H1 (cell line): Measurements from ENCODE around the gene RWDD4. TPM values are rescaled to one million over a fixed set of nuclear protein-coding genes. Genes with fewer than 3 reads are reported as not detected.

Experiments used
- CTCF ChIA-PET: fragments of 300-600 bp; sonication (Branson Sonifier 250); formaldehyde crosslinking; loops from one replicate; lab custom pipeline; 2021; ENCODE audit not compliant: partially characterized antibody; lab: Charles Lee
- POLR2A ChIA-PET: fragments of 300-600 bp; sonication (Branson Sonifier 250); formaldehyde crosslinking; loops from one replicate; lab custom pipeline; 2021; ENCODE audit warnings: inconsistent platforms; ENCODE audit not compliant: partially characterized antibody; lab: Charles Lee
- DNase-seq, 2 experiments: peaks; one replicate each; pipeline versions ENCODE4 v3.0.0 to v3.0.0-alpha.2; 2010 to 2022; ENCODE audit warnings: low spot score in 2 of 2, low read depth in 1 of 2, mixed read lengths in 1 of 2
- FAIRE-seq: peaks from 2 replicates; lab custom pipeline; 2011; peaks lifted over from hg19 to GRCh38; lab: Jason Lieb, UNC
- H2AFZ ChIP-seq: 2 replicates; pipeline ENCODE4 v1.8.1; 2012; ENCODE audit warnings: low read length, inconsistent platforms
- H2AK5ac ChIP-seq: 2 replicates; pipeline ENCODE4 v1.6.1; 2013; ENCODE audit warnings: low read depth, low read length
- H2BK120ac ChIP-seq: replicated peaks from 2 replicates; pipeline ENCODE3; 2013; ENCODE audit warnings: low read depth, low read length, inconsistent platforms
- H2BK12ac ChIP-seq: 2 replicates; pipeline ENCODE4 v1.6.1; 2013; ENCODE audit warnings: low read depth, low read length
- H2BK15ac ChIP-seq: 2 replicates; pipeline ENCODE4 v1.6.1; 2013; ENCODE audit warnings: low read length
- H2BK20ac ChIP-seq: 2 replicates; pipeline ENCODE4 v1.6.1; 2013; ENCODE audit warnings: low read length
- H2BK5ac ChIP-seq: 2 replicates; pipeline ENCODE4 v1.6.1; 2013; ENCODE audit warnings: low read depth, low read length
- H3K14ac ChIP-seq: 2 replicates; pipeline ENCODE4 v1.6.1; 2013; ENCODE audit warnings: inconsistent platforms; ENCODE audit not compliant: insufficient read length
- H3K18ac ChIP-seq: 2 replicates; pipeline ENCODE4 v1.6.1; 2013; ENCODE audit warnings: low read length; ENCODE audit errors: extremely low read depth
- H3K23ac ChIP-seq: 2 replicates; pipeline ENCODE4 v1.6.1; 2013; ENCODE audit warnings: inconsistent platforms; ENCODE audit not compliant: insufficient read length
- H3K23me2 ChIP-seq: 2 replicates; pipeline ENCODE4 v1.6.1; 2013; ENCODE audit warnings: low read depth, low read length
- H3K27ac ChIP-seq: 2 replicates; pipeline ENCODE4 v1.6.1; 2011; ENCODE audit warnings: low read depth, low read length, inconsistent platforms
- H3K27me3 ChIP-seq, 4 experiments: replicated peaks in 1 of 4; 1 replicate in 1 of 4; 2 replicates in 3 of 4; pipeline versions ENCODE4 v1.6.1 to v1.8.1; 2011 to 2013; ENCODE audit warnings: low read length in 3 of 4, mild to moderate bottlenecking in 3 of 4, inconsistent platforms in 2 of 4, mixed read lengths in 2 of 4, moderate library complexity in 1 of 4; ENCODE audit not compliant: control insufficient read depth in 3 of 4, insufficient read depth in 3 of 4; ENCODE audit errors: extremely low read depth in 1 of 4
- H3K36me3 ChIP-seq, 4 experiments: 2 replicates each; pipeline versions ENCODE4 v1.6.1 to v1.8.1; 2011 to 2013; ENCODE audit warnings: mild to moderate bottlenecking in 4 of 4, low read length in 3 of 4, moderate library complexity in 2 of 4, control low read depth in 1 of 4, inconsistent platforms in 1 of 4; ENCODE audit not compliant: insufficient read depth in 4 of 4, control insufficient read depth in 2 of 4
- H3K4ac ChIP-seq: replicated peaks from 2 replicates; pipeline ENCODE3; 2013; ENCODE audit warnings: low read length, low read depth, mixed read lengths, inconsistent platforms; ENCODE audit not compliant: insufficient read length
- H3K4me1 ChIP-seq, 4 experiments: replicated peaks in 1 of 4; 1 replicate in 1 of 4; 2 replicates in 3 of 4; pipeline versions ENCODE4 v1.6.1 to v1.8.1; 2011 to 2013; ENCODE audit warnings: low read length in 3 of 4, inconsistent platforms in 2 of 4, mixed read lengths in 1 of 4; ENCODE audit not compliant: insufficient read depth in 4 of 4, control insufficient read depth in 3 of 4
- H3K4me2 ChIP-seq, 2 experiments: 2 replicates each; pipeline versions ENCODE4 v1.6.1 to v1.8.1; 2011 to 2013; ENCODE audit warnings: low read depth in 2 of 2, low read length in 2 of 2, control low read depth in 1 of 2, inconsistent platforms in 1 of 2, mild to moderate bottlenecking in 1 of 2; ENCODE audit not compliant: insufficient read depth in 1 of 2
- H3K4me3 ChIP-seq, 4 experiments: fragments of 200-600, 300-600 bp in 1 of 4; sonication (generic), shearing (Covaris generic), sonication (Bioruptor Twin) in 1 of 4; 2 replicates each; pipeline versions ENCODE4 v1.5.1 to v1.8.1; 2011 to 2016; ENCODE audit warnings: low read length in 4 of 4, low read depth in 3 of 4, control low read depth in 2 of 4, inconsistent platforms in 2 of 4, mild to moderate bottlenecking in 2 of 4, mixed read lengths in 1 of 4, moderate library complexity in 1 of 4; ENCODE audit not compliant: insufficient read depth in 2 of 4; ENCODE audit errors: extremely low read depth in 1 of 4
- H3K56ac ChIP-seq: replicated peaks from 2 replicates; pipeline ENCODE3; 2013; ENCODE audit warnings: low read depth, mild to moderate bottlenecking, mixed read lengths, low read length, inconsistent platforms; ENCODE audit not compliant: insufficient read length
- H3K79me1 ChIP-seq: 2 replicates; pipeline ENCODE4 v1.6.1; 2013; ENCODE audit warnings: low read depth, low read length, control low read depth
- H3K79me2 ChIP-seq, 2 experiments: 2 replicates each; pipeline versions ENCODE4 v1.6.1 to v1.8.1; 2012 to 2013; ENCODE audit warnings: low read length in 2 of 2, mild to moderate bottlenecking in 2 of 2, inconsistent platforms in 1 of 2; ENCODE audit not compliant: insufficient read depth in 2 of 2, control insufficient read depth in 1 of 2
- H3K9ac ChIP-seq, 4 experiments: replicated peaks in 1 of 4; 1 replicate in 1 of 4; 2 replicates in 3 of 4; pipeline versions ENCODE4 v1.6.1 to v1.8.1; 2011 to 2013; ENCODE audit warnings: low read depth in 3 of 4, low read length in 3 of 4, control low read depth in 2 of 4, mild to moderate bottlenecking in 2 of 4, moderate library complexity in 2 of 4, inconsistent platforms in 1 of 4; ENCODE audit errors: extremely low read depth in 1 of 4
- H3K9me3 ChIP-seq, 2 experiments: 2 replicates each; pipeline versions ENCODE4 v1.6.1 to v1.8.1; 2012 to 2013; ENCODE audit warnings: mild to moderate bottlenecking in 2 of 2, moderate library complexity in 2 of 2, control low read depth in 1 of 2, inconsistent platforms in 1 of 2, low read depth in 1 of 2, low read length in 1 of 2, mixed read lengths in 1 of 2; ENCODE audit not compliant: insufficient read depth in 2 of 2
- H4K20me1 ChIP-seq, 2 experiments: replicated peaks in 1 of 2; 2 replicates each; pipeline versions ENCODE3 to v1.8.1; 2011 to 2013; ENCODE audit warnings: inconsistent platforms in 2 of 2, low read length in 2 of 2, mild to moderate bottlenecking in 1 of 2; ENCODE audit not compliant: insufficient read depth in 2 of 2, control insufficient read depth in 1 of 2
- H4K5ac ChIP-seq: 2 replicates; pipeline ENCODE4 v1.6.1; 2013; ENCODE audit warnings: low read length, low read depth, mixed read lengths, inconsistent platforms; ENCODE audit not compliant: insufficient read length
- H4K8ac ChIP-seq: 2 replicates; pipeline ENCODE4 v1.8.0; 2013; ENCODE audit warnings: mild to moderate bottlenecking, moderate library complexity, low read length, inconsistent platforms; ENCODE audit not compliant: insufficient read depth; ENCODE audit errors: extremely low read depth
- H4K91ac ChIP-seq: replicated peaks from 2 replicates; pipeline ENCODE3; 2013; ENCODE audit warnings: low read length, mixed read lengths, inconsistent platforms; ENCODE audit not compliant: insufficient read length
- KDM4A ChIP-seq: IDR thresholded peaks from one replicate; pipeline ENCODE4 v1.7.1; 2012; ENCODE audit warnings: low read depth, mild to moderate bottlenecking, moderate library complexity, low read length, inconsistent platforms; ENCODE audit not compliant: severe bottlenecking
- KDM5A ChIP-seq: fragments of 200-600 bp; IDR thresholded peaks from 2 replicates; pipeline ENCODE4 v1.7.1; 2012; ENCODE audit warnings: mild to moderate bottlenecking, low read length, inconsistent platforms, mixed read lengths
- SIX5 ChIP-seq: IDR thresholded peaks from 2 replicates; pipeline ENCODE4 v1.6.1; 2011; ENCODE audit warnings: mild to moderate bottlenecking, low read depth, low read length
- WGBS, 2 experiments: shearing (Covaris generic) in 1 of 2; methylation state at CpG; one replicate each; pipeline versions ENCODE4 v1.1.6 to v1.1.7; 2013 to 2015; ENCODE audit warnings: low lambda C conversion rate in 2 of 2, mixed read lengths in 2 of 2, inconsistent platforms in 1 of 2, low coverage in 1 of 2, missing lambda C conversion rate in 1 of 2; ENCODE audit not compliant: insufficient replicate concordance in 2 of 2, insufficient coverage in 1 of 2, insufficient read length in 1 of 2; ENCODE audit errors: extremely low coverage in 1 of 2, missing lambda C conversion rate in 1 of 2; 5-methylcytosine and 5-hydroxymethylcytosine counted together
- polyA plus RNA-seq, 7 experiments: library from polyadenylated mRNA; depleted of rRNA in 3 of 7; stranded (reverse) in 5 of 7; unstranded in 2 of 7; fragments of >200 nt in 5 of 7; fragments of 200-250 nt in 2 of 7; gene quantifications; 1 replicate in 5 of 7; 2 replicates in 1 of 7; 4 replicates in 1 of 7; pipeline versions ENCODE4 v1.2.1 to v1.2.3, GENCODE V29; 2011 to 2013; ENCODE audit warnings: missing spikeins in 2 of 7, mixed read lengths in 2 of 7
- total RNA-seq: library from RNA; stranded (reverse); fragmentation: NEBNext Ultra II Directional; extraction: Animal tissue kit (Norgen Biotek cat#: 25700); gene quantifications from 2 replicates; pipeline ENCODE4 v1.2.1, GENCODE V29; 2021

Gene RWDD4
- total and polyA plus RNA-seq, 2 of the 8 experiments (the other 6 are each of a cell fraction or from before 2014, with no cell fraction given) = 5.4 to 18.9 TPM

GRCh38 chr4:183601381-183601780 is 57.6 kb downstream of the RWDD4 start:
- Histone ChIP-seq H3K18ac (no peak overlapping the region), H2BK120ac (no peak overlapping the region), H3K79me1 (no peaks in the 10 kb centered on the region), H3K4me3 (no peak overlapping the region), H3K9ac (no peak overlapping the region), H3K79me2 (no peaks in the 10 kb centered on the region), H2BK15ac (no peak overlapping the region), H3K14ac (no peak overlapping the region), H3K9me3 (no peaks in the 10 kb centered on the region), H4K8ac (no peak overlapping the region), H2AFZ (no peak overlapping the region; the same call in 1 of the 2 replicates), H4K91ac (no peak overlapping the region), H2BK20ac (no peak overlapping the region), H3K27me3 (no peaks in the 10 kb centered on the region), H3K4me2 (no peak overlapping the region), H4K20me1 (no peaks in the 10 kb centered on the region), H3K27ac (no peak overlapping the region), H3K56ac (no peak overlapping the region), H3K4ac (no peak overlapping the region), H3K23ac (no peak overlapping the region), H2BK12ac (no peak overlapping the region), H2BK5ac (no peak overlapping the region), H4K5ac (no peak overlapping the region), H2AK5ac (no peak overlapping the region), H3K23me2 (no peaks in the 10 kb centered on the region), H3K36me3 (no peaks in the 10 kb centered on the region), H3K4me1 (0 out of 7 replicates have a peak, but pooled peaks cover 0 to 2% (median 0%) of the 10 kb centered on the region in 4 experiments)
- DNase-seq (no peak), FAIRE-seq (no peak)
- TF ChIP-seq KDM4A (no peak), KDM5A (no peak), SIX5 (no peak)
- 100% methylated on average over 1 of the region's 1 CpG; no CpG with 5 or more reads in 1 of the 2 experiments for WGBS, 2 experiments
- CTCF ChIA-PET = interaction anchor here (0.8 to 4.5 kb wide), 16 partner anchors 9 to 213 kb away, joined by 3 to 21 read pairs (median 8); no protein-coding TSS in a partner anchor
- POLR2A ChIA-PET = no interaction called here
